MCF 10A (cell line): ENCODE data around the gene SH2B3. TPM values are rescaled to one million over a fixed set of nuclear protein-coding genes. Genes with fewer than 3 reads are reported as not detected.

ENCODE experiments used
- BruUV-seq: library from RNA; stranded (reverse); fragments of 400-500 nt; replicated peaks from 2 replicates; lab custom pipeline; 2021; lab: Mats Ljungman, UMichigan
- CTCF ChIA-PET: fragments of 300-600 bp; sonication (Branson Sonifier 250); formaldehyde crosslinking; extraction: SDS; loops from one replicate; lab custom pipeline; 2021; ENCODE audit warnings: antibody characterized with exemption, inconsistent platforms; lab: Yijun Ruan, JAX
- POLR2A ChIA-PET: fragments of 300-600, 350-650 bp; sonication (Branson Sonifier 250); formaldehyde crosslinking; extraction: SDS; loops from one replicate; lab custom pipeline; 2020; ENCODE audit warnings: antibody characterized with exemption, inconsistent platforms; lab: Yijun Ruan, JAX
- DNase-seq: peaks from one replicate; pipeline ENCODE4 v3.0.0-alpha.2; 2018; ENCODE audit not compliant: unreplicated experiment
- H3K27ac Mint-ChIP-seq: one replicate; pipeline ENCODE4 v1.8.0; 2022; ENCODE audit warnings: mild to moderate bottlenecking, low read depth, mixed read lengths; ENCODE audit not compliant: unreplicated experiment
- H3K27me3 Mint-ChIP-seq: one replicate; pipeline ENCODE4 v1.8.0; 2022; ENCODE audit warnings: mixed read lengths; ENCODE audit not compliant: insufficient read depth, unreplicated experiment
- H3K36me3 Mint-ChIP-seq: one replicate; pipeline ENCODE4 v1.8.0; 2022; ENCODE audit warnings: mild to moderate bottlenecking, moderate library complexity, mixed read lengths; ENCODE audit not compliant: insufficient read depth, unreplicated experiment
- H3K4me1 Mint-ChIP-seq: one replicate; pipeline ENCODE4 v1.8.0; 2022; ENCODE audit warnings: mixed read lengths; ENCODE audit not compliant: insufficient read depth, unreplicated experiment
- H3K4me3 Mint-ChIP-seq: one replicate; pipeline ENCODE4 v1.8.0; 2022; ENCODE audit warnings: mild to moderate bottlenecking, moderate library complexity, mixed read lengths; ENCODE audit not compliant: unreplicated experiment
- H3K9me3 Mint-ChIP-seq: one replicate; pipeline ENCODE4 v1.8.0; 2022; ENCODE audit warnings: mixed read lengths; ENCODE audit not compliant: unreplicated experiment
- intact Hi-C: fragments of 100-400 bp; cut with micrococcal nuclease; formaldehyde crosslinking; loops from 2 replicates; pipeline ENCODE4 v1.14.1; 2022
- total RNA-seq: library from RNA; stranded (reverse); gene quantifications from 2 replicates; pipeline ENCODE4 v1.2.3, GENCODE V29; 2022
- TF ChIP-seq, protein P1 (sequence below): fragments of 200-600 bp; IDR thresholded peaks from one replicate; pipeline ENCODE4 v1.8.0; 2022; ENCODE audit warnings: antibody characterized with exemption, mild to moderate bottlenecking; ENCODE audit not compliant: unreplicated experiment

The SH2B3 gene
- total RNA-seq, 1 experiment from 2014 or later, result 5.1 TPM

DNA sequence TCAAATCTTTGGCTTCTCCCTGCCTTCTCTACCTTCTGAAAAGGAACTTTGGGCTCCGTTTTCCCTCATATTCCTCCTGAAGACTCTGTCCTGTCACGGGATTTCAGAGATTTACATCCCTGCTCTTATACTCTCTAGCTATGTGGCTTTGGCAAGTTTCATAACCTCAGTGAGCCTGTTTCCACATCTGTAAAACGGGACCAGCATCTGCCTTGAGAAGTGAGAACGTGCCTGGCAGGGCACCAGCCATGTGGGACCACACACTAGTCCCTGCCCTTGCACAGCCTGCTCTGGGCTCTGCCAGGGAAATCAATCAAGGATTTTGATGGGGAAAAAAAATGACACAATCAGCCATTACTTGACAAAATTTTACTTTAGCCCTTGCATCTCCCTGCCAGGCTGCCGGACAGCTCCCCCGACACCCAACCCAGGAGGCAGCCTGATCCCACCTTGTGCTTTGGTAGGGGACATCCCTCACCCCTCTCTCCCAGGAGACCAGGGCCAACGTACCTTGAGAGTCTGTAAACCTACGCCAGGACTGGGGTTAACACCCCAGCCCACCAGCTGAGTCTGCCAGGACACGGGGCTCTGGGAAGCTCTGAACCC, 45.3 kb upstream of the SH2B3 start:
- Mint-ChIP-seq H3K4me1 (no peaks in the 10 kb centered on the region), H3K27me3 (no peaks in the 10 kb centered on the region), H3K9me3 (no peaks in the 10 kb centered on the region), H3K27ac (no peak overlapping the region), H3K4me3 (no peak overlapping the region), H3K36me3 (peaks cover 4% of the 10 kb centered on the region)
- ChIA-PET CTCF (interaction anchor here (0.6 to 2.3 kb wide), 2 partner anchors 21 to 36 kb away, joined by 3 to 8 read pairs; no protein-coding TSS in a partner anchor), POLR2A (no interaction called here)
- DNase-seq, result no peak
- BruUV-seq, result no TSS peak
- TF ChIP-seq, protein P1, sequence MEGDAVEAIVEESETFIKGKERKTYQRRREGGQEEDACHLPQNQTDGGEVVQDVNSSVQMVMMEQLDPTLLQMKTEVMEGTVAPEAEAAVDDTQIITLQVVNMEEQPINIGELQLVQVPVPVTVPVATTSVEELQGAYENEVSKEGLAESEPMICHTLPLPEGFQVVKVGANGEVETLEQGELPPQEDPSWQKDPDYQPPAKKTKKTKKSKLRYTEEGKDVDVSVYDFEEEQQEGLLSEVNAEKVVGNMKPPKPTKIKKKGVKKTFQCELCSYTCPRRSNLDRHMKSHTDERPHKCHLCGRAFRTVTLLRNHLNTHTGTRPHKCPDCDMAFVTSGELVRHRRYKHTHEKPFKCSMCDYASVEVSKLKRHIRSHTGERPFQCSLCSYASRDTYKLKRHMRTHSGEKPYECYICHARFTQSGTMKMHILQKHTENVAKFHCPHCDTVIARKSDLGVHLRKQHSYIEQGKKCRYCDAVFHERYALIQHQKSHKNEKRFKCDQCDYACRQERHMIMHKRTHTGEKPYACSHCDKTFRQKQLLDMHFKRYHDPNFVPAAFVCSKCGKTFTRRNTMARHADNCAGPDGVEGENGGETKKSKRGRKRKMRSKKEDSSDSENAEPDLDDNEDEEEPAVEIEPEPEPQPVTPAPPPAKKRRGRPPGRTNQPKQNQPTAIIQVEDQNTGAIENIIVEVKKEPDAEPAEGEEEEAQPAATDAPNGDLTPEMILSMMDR, result no peak
- intact Hi-C loops, result no loop called here

DNA sequence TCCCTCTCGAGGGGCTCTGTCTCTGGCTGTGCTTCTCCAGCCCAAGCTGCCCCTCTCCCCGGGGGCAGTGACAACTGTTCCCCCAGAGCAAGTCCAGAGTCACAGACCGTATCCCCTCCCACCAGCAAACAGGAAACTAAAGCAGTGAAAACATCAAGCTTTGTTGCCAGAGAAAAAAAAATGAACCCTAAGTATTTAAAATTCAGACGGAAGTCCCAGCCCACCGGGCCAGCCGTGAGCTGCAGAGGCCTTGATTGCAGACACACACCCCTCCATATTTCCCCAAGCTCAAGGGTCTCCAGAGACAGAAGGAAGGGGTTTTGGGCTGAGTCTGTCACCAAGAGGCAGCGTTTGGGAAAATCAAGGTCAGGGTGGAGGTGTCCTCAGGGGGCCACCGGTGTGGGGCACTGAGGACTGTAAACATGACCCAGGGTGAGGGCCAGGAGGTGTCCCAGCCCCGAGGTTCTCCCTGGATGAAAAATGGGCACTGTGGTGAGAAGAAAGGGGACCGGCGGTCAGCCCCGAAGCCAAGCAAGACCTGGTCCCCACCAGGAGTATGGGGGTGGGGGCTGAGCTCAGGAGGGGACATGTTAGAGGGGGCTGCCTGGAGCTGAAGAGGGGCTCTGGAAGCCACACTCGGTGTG, 44.5 kb upstream of the SH2B3 start:
- Mint-ChIP-seq H3K4me3 (no peak overlapping the region), H3K9me3 (no peaks in the 10 kb centered on the region), H3K4me1 (no peaks in the 10 kb centered on the region), H3K27me3 (no peaks in the 10 kb centered on the region), H3K36me3 (peaks cover 4% of the 10 kb centered on the region), H3K27ac (no peak overlapping the region)
- DNase-seq, result no peak
- ChIA-PET POLR2A (no interaction called here), CTCF (interaction anchor here (0.6 to 2.3 kb wide), 3 partner anchors 35 to 1023 kb away, joined by 3 to 8 read pairs (median 4); no protein-coding TSS in a partner anchor)
- TF ChIP-seq, protein P1, result no peak
- BruUV-seq, result no TSS peak
- intact Hi-C loops, result no loop called here

DNA sequence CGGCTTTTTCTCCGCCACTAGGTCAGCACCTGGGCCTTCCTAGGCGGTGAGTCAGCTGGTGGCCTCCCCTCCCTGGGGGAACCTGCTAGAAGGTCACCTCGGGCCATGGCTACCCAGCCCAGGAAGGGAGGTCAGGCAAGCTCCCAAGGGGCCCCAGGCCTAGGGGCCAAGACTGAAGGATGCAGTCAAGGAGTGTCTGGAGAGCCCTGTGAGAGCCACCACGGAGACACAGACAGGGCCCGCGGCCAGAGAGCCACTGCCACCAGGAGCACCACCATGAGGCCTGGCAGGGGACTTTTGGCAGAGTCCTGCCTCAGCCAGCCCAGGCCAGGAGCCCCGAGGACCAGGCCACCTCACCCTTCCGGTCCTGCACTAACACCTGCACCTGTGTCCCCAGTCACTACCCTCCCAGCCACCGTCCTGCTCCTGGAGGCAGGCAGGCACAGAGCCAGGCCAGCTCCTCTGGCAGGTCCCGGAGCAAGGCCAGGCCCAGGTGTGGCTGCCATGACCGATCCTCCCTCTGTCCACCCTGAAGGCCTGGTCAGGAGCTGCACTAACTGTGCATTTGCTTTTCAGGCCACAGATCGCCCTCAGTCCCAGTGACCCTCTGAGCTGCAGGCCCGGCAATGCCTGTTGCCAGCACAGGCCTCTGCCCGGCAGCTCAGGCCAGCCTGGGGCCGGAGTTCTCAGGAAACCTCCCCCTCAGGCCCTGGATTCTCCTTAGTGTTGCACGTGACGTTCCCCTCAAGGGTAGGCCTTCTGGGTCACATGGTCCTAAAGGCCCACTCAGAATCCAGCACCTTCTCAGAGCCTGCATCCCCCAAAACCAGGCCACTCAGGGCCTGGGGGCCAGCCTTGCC, 43.8 kb upstream of the SH2B3 start:
- H3K9me3 Mint-ChIP-seq, result no peaks in the 10 kb centered on the region
- H3K4me3 Mint-ChIP-seq, result no peak overlapping the region
- H3K27me3 Mint-ChIP-seq, result no peaks in the 10 kb centered on the region
- peaks cover 7% of the 10 kb centered on the region for H3K4me1 Mint-ChIP-seq
- CTCF ChIA-PET, result interaction anchor here (0.5 to 2.3 kb wide), 4 partner anchors 34 to 1023 kb away, joined by 3 to 8 read pairs (median 4); no protein-coding TSS in a partner anchor
- intact Hi-C loops, result no loop called here
- no peak for DNase-seq
- H3K27ac Mint-ChIP-seq, result no peak overlapping the region
- peaks cover 4% of the 10 kb centered on the region for H3K36me3 Mint-ChIP-seq
- POLR2A ChIA-PET, result no interaction called here
- TF ChIP-seq, protein P1, result no peak
- BruUV-seq, result no TSS peak
